Endothelial cell of umbilical vein (primary cell): ENCODE measurements around the gene CSNK1G1.

Source experiments
- POLR2A ChIP-seq: IDR thresholded peaks from 2 replicates; pipeline ENCODE4 v1.6.1; 2012; ENCODE audit warnings: low read depth, mild to moderate bottlenecking, control low read depth, low read length
- POLR2AphosphoS5 ChIP-seq: IDR thresholded peaks from 2 replicates; pipeline ENCODE4 v1.6.1; 2012; ENCODE audit warnings: low read depth, mild to moderate bottlenecking, control low read depth, low read length, moderate library complexity; ENCODE audit not compliant: insufficient read depth
- TF ChIP-seq, protein P1 (sequence below), 2 donors: IDR thresholded peaks; 1 replicate in 1 of 2; 2 replicates in 1 of 2; pipeline ENCODE4 v1.5.1; 2011; ENCODE audit warnings: low read length in 2 of 2, mild to moderate bottlenecking in 2 of 2, moderate library complexity in 2 of 2, control low read depth in 1 of 2, inconsistent platforms in 1 of 2, low read depth in 1 of 2; ENCODE audit not compliant: insufficient read depth in 1 of 2; ENCODE audit errors: extremely low read depth in 1 of 2
- TF ChIP-seq, protein P2 (sequence below): IDR thresholded peaks from 2 replicates; pipeline ENCODE4 v1.6.1; 2011; ENCODE audit not compliant: insufficient read depth, insufficient read length

DNA sequence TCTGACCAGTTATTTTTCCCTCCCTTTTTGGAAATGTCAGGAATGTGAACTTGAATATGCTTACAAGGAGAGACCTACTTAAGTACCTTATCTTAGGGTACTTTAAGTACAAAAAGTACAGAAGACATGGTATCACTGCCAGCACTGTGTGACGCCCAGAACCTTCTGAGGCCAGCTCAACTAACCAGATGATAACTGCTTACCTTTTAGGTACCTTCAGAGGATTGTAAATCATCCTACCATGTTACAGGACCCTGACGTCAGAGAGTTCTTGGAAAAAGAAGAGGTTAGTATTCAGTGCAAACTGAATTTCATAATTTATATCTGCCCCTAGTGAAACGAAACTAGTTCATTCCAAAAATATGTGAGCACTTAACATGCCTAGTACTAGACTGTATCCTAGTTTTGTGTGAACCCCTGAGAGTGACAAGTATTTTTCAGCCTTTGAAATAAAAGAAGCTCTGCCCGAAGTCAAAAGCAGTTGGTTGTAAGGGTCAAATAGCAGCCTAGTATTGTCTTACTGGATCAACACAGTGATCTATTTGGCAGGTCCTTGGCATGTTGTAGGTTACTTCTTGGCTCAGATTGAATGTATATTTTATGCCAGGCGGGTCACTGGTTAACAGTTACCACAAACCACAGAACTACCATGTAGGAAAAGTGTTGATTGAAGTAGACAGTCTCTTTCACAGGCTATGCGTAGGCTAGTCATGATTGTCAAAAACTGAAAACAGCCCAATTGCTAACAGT lies 228.3 kb downstream of the CSNK1G1 start:
- TF ChIP-seq, protein P1, sequence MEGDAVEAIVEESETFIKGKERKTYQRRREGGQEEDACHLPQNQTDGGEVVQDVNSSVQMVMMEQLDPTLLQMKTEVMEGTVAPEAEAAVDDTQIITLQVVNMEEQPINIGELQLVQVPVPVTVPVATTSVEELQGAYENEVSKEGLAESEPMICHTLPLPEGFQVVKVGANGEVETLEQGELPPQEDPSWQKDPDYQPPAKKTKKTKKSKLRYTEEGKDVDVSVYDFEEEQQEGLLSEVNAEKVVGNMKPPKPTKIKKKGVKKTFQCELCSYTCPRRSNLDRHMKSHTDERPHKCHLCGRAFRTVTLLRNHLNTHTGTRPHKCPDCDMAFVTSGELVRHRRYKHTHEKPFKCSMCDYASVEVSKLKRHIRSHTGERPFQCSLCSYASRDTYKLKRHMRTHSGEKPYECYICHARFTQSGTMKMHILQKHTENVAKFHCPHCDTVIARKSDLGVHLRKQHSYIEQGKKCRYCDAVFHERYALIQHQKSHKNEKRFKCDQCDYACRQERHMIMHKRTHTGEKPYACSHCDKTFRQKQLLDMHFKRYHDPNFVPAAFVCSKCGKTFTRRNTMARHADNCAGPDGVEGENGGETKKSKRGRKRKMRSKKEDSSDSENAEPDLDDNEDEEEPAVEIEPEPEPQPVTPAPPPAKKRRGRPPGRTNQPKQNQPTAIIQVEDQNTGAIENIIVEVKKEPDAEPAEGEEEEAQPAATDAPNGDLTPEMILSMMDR (IDR thresholded peaks at IDR 0.05; ENCODE audit: extremely low read depth in 1 of 2, insufficient read depth in 1 of 2, low read depth in 1 of 2, low read length in 2 of 2): no peak
- no peak for TF ChIP-seq POLR2AphosphoS5
- TF ChIP-seq, protein P2, sequence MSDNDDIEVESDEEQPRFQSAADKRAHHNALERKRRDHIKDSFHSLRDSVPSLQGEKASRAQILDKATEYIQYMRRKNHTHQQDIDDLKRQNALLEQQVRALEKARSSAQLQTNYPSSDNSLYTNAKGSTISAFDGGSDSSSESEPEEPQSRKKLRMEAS: no peak
- no peak for TF ChIP-seq POLR2A
